H9 (cell line): ENCODE measurements around the gene TMC3. TPM values are rescaled to one million over a fixed set of nuclear protein-coding genes. Genes with fewer than 3 reads are reported as not detected.

ENCODE experiments used
- DNase-seq: peaks from one replicate; pipeline ENCODE4 v3.0.0-alpha.2; 2017
- H2AFZ ChIP-seq: one replicate; pipeline ENCODE4 v1.6.1; 2013; ENCODE audit warnings: mild to moderate bottlenecking, low read length, control low read depth, moderate library complexity
- H2AK5ac ChIP-seq: 2 replicates; pipeline ENCODE4 v1.6.1; 2013; ENCODE audit warnings: low read length, control low read depth, mixed read lengths; ENCODE audit not compliant: insufficient read length
- H2BK120ac ChIP-seq: one replicate; pipeline ENCODE4 v1.6.1; 2013; ENCODE audit warnings: low read depth, mild to moderate bottlenecking, low read length, control low read depth, inconsistent platforms; ENCODE audit not compliant: poor library complexity, severe bottlenecking
- H2BK12ac ChIP-seq: 2 replicates; pipeline ENCODE4 v1.6.1; 2013; ENCODE audit warnings: low read length, control low read depth, mixed read lengths, low read depth; ENCODE audit not compliant: insufficient read length
- H2BK15ac ChIP-seq: 2 replicates; pipeline ENCODE4 v1.6.1; 2013; ENCODE audit warnings: low read depth, low read length, control low read depth
- H2BK20ac ChIP-seq: one replicate; pipeline ENCODE4 v1.6.1; 2013; ENCODE audit warnings: low read depth, mild to moderate bottlenecking, low read length, control low read depth, inconsistent platforms; ENCODE audit not compliant: poor library complexity, severe bottlenecking
- H2BK5ac ChIP-seq: 2 replicates; pipeline ENCODE4 v1.6.1; 2013; ENCODE audit warnings: low read length, control low read depth, mixed read lengths; ENCODE audit not compliant: insufficient read length
- H3K14ac ChIP-seq: 2 replicates; pipeline ENCODE4 v1.6.1; 2013; ENCODE audit warnings: low read length, control low read depth; ENCODE audit not compliant: insufficient read depth
- H3K18ac ChIP-seq: 2 replicates; pipeline ENCODE4 v1.6.1; 2013; ENCODE audit warnings: low read depth, mild to moderate bottlenecking, mixed read lengths, low read length, control low read depth; ENCODE audit not compliant: insufficient read length
- H3K23ac ChIP-seq: 2 replicates; pipeline ENCODE4 v1.6.1; 2013; ENCODE audit warnings: low read length, control low read depth, mixed read lengths, low read depth; ENCODE audit not compliant: insufficient read length
- H3K23me2 ChIP-seq: 2 replicates; pipeline ENCODE4 v1.6.1; 2013; ENCODE audit warnings: low read depth, mild to moderate bottlenecking, mixed read lengths, low read length, control low read depth; ENCODE audit not compliant: insufficient read length, poor library complexity, severe bottlenecking
- H3K27ac ChIP-seq: 2 replicates; pipeline ENCODE4 v1.5.1; 2013; ENCODE audit warnings: low read length, control low read depth, mixed read lengths, low read depth; ENCODE audit not compliant: insufficient read length
- H3K27me3 ChIP-seq: 2 replicates; pipeline ENCODE4 v1.6.1; 2013; ENCODE audit warnings: low read length, control low read depth, inconsistent platforms; ENCODE audit not compliant: insufficient read depth
- H3K4ac ChIP-seq: 2 replicates; pipeline ENCODE4 v1.6.1; 2013; ENCODE audit warnings: low read depth, mild to moderate bottlenecking, control low read depth, inconsistent platforms, low read length, moderate library complexity
- H3K4me1 ChIP-seq: 2 replicates; pipeline ENCODE4 v1.6.1; 2013; ENCODE audit warnings: low read length, control low read depth, inconsistent platforms; ENCODE audit not compliant: insufficient read depth
- H3K4me2 ChIP-seq: 2 replicates; pipeline ENCODE4 v1.6.1; 2013; ENCODE audit warnings: low read length, control low read depth, mixed read lengths; ENCODE audit not compliant: insufficient read length, insufficient read depth
- H3K56ac ChIP-seq: 2 replicates; pipeline ENCODE4 v1.6.1; 2013; ENCODE audit warnings: low read depth, mild to moderate bottlenecking, mixed read lengths, low read length, control low read depth; ENCODE audit not compliant: insufficient read length
- H3K79me1 ChIP-seq: 2 replicates; pipeline ENCODE4 v1.6.1; 2013; ENCODE audit warnings: low read depth, mild to moderate bottlenecking, moderate library complexity, low read length, control low read depth, inconsistent platforms; ENCODE audit not compliant: insufficient read depth, poor library complexity, severe bottlenecking
- H3K79me2 ChIP-seq: 2 replicates; pipeline ENCODE4 v1.6.1; 2013; ENCODE audit warnings: low read length, control low read depth, inconsistent platforms; ENCODE audit not compliant: insufficient read depth
- H3K9ac ChIP-seq: 2 replicates; pipeline ENCODE4 v1.6.1; 2013; ENCODE audit warnings: low read length, control low read depth, mixed read lengths; ENCODE audit not compliant: insufficient read length; ENCODE audit errors: extremely low read depth
- H3K9me3 ChIP-seq: one replicate; pipeline ENCODE4 v1.6.1; 2013; ENCODE audit warnings: low read depth, low read length, inconsistent platforms; ENCODE audit not compliant: control insufficient read depth
- H3T11ph ChIP-seq: one replicate; pipeline ENCODE4 v1.6.1; 2013; ENCODE audit warnings: mild to moderate bottlenecking, low read length, control low read depth, inconsistent platforms
- H4K20me1 ChIP-seq: one replicate; pipeline ENCODE4 v1.6.1; 2013; ENCODE audit not compliant: control insufficient read depth, insufficient read length, insufficient read depth
- H4K5ac ChIP-seq: 2 replicates; pipeline ENCODE4 v1.6.1; 2013; ENCODE audit warnings: low read depth, mild to moderate bottlenecking, mixed read lengths, low read length, control low read depth; ENCODE audit not compliant: insufficient read length
- H4K8ac ChIP-seq: replicated peaks from 2 replicates; pipeline ENCODE4 v1.6.1; 2013; ENCODE audit warnings: low read length, control low read depth, mixed read lengths, low read depth; ENCODE audit not compliant: insufficient read length
- H4K91ac ChIP-seq: 2 replicates; pipeline ENCODE4 v1.6.1; 2013; ENCODE audit warnings: low read depth, mild to moderate bottlenecking, moderate library complexity, mixed read lengths, low read length, control low read depth; ENCODE audit not compliant: insufficient read length
- H3K27ac Mint-ChIP-seq, 3 experiments: 2 replicates in 2 of 3; 3 replicates in 1 of 3; pipeline ENCODE4 v1.8.0; 2020 to 2021; ENCODE audit warnings: mixed read lengths in 3 of 3, mild to moderate bottlenecking in 1 of 3, moderate library complexity in 1 of 3
- H3K27me3 Mint-ChIP-seq: 2 replicates; pipeline ENCODE4 v1.8.0; 2021; ENCODE audit warnings: low read depth, mild to moderate bottlenecking, moderate library complexity, mixed read lengths
- H3K36me3 Mint-ChIP-seq, 3 experiments: 2 replicates in 2 of 3; 3 replicates in 1 of 3; pipeline ENCODE4 v1.8.0; 2020 to 2021; ENCODE audit warnings: low read depth in 3 of 3, mixed read lengths in 3 of 3; ENCODE audit not compliant: insufficient read depth in 1 of 3
- H3K4me1 Mint-ChIP-seq, 2 experiments: 2 replicates each; pipeline ENCODE4 v1.8.0; 2020; ENCODE audit warnings: mixed read lengths in 2 of 2
- H3K4me3 Mint-ChIP-seq, 2 experiments: 2 replicates in 1 of 2; 3 replicates in 1 of 2; pipeline ENCODE4 v1.8.0; 2020 to 2021; ENCODE audit warnings: mild to moderate bottlenecking in 2 of 2, mixed read lengths in 2 of 2, moderate library complexity in 1 of 2
- H3K9me3 Mint-ChIP-seq, 2 experiments: 2 replicates in 1 of 2; 3 replicates in 1 of 2; pipeline ENCODE4 v1.8.0; 2020; ENCODE audit warnings: mild to moderate bottlenecking in 2 of 2, mixed read lengths in 2 of 2, moderate library complexity in 1 of 2
- CTCF ChIP-seq: fragments of 200-600 bp; sonication (generic); conservative IDR thresholded peaks from 3 replicates; pipeline ENCODE4 v1.8.0; 2021; ENCODE audit warnings: antibody characterized with exemption, mild to moderate bottlenecking
- WGBS: extraction: QIAGEN DNeasy Blood & Tissue Kit; methylation state at CpG from one replicate; pipeline ENCODE4 v1.1.7; 2013; ENCODE audit warnings: missing lambda C conversion rate, low lambda C conversion rate, mixed read lengths; ENCODE audit not compliant: insufficient read length; ENCODE audit errors: extremely low coverage; 5-methylcytosine and 5-hydroxymethylcytosine counted together
- total RNA-seq: library from RNA; stranded (reverse); gene quantifications from 2 replicates; pipeline ENCODE4 v1.2.1, GENCODE V29; 2021

Gene TMC3
- total RNA-seq, 1 experiment from 2014 or later: not detected

GRCh38 chr15:81294516-81294880 lies 79.5 kb downstream of the TMC3 start:
- Histone ChIP-seq H3K23me2 (no peaks in the 10 kb centered on the region), H2BK120ac (no peak overlapping the region), H3K27ac (no peak overlapping the region), H3K14ac (no peak overlapping the region), H4K91ac (no peak overlapping the region), H2AFZ (no peak overlapping the region), H3K27me3 (no peaks in the 10 kb centered on the region), H3K23ac (no peak overlapping the region), H3K9me3 (no peaks in the 10 kb centered on the region), H4K8ac (no peak overlapping the region), H3K4me1 (peaks cover 5% of the 10 kb centered on the region; the same call in 1 of the 2 replicates), H3K9ac (no peak overlapping the region), H3K4me2 (no peak overlapping the region), H4K5ac (no peak overlapping the region), H3K79me2 (no peaks in the 10 kb centered on the region), H2BK5ac (no peak overlapping the region), H2BK12ac (no peak overlapping the region), H3K4ac (no peak overlapping the region), H2AK5ac (no peak overlapping the region), H3T11ph (no peak overlapping the region), H4K20me1 (no peaks in the 10 kb centered on the region), H3K56ac (no peak overlapping the region), H3K79me1 (no peaks in the 10 kb centered on the region), H2BK15ac (no peak overlapping the region), H2BK20ac (no peak overlapping the region), H3K18ac (no peak overlapping the region)
- no peaks in the 10 kb centered on the region for H3K9me3 Mint-ChIP-seq
- WGBS: no CpG with 5 or more reads among the region's 6 CpGs
- no peak overlapping the region for H3K4me3 Mint-ChIP-seq
- no peak; the same call in 2 of the 3 replicates for TF ChIP-seq CTCF
- H3K27ac Mint-ChIP-seq: no peak overlapping the region
- H3K36me3 Mint-ChIP-seq: no peaks in the 10 kb centered on the region
- H3K4me1 Mint-ChIP-seq: peaks cover 11 to 18% of the 10 kb centered on the region in 2 experiments
- peak; percentile 48 for DNase-seq
- H3K27me3 Mint-ChIP-seq: peaks cover 17% of the 10 kb centered on the region
